ENCODE measurements around the gene EOGT.
A peak's percentile ranks its signal among the peaks of the same experiment; 100 is the strongest.

Gene EOGT

DNA sequence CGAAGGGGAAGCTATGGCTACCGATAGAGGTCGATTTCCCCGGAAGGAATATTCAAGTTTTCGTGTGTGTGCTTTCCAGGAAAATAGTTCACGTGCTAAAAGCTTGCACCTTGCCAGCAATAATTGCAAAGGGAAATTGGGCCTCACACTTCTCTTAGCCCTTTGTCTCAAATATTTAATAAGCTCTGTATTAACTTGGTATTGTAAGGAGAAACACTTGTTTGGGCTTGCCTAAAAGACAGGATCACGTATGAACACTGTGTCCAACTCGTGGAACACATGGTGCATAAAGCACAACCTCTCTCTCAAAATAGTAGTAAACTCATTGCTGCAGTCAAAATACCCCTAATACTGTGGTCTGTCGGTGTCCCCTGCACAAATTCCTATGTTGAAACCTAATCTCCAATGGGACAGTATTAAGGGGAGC lies 39.0 kb upstream of the EOGT start:
- DNase-seq (ENCODE audit: low spot score): peak; percentile 14
- Histone ChIP-seq H3K4me1 (ENCODE audit: control insufficient read depth in 2 of 2, insufficient read depth in 1 of 2, low read depth in 1 of 2, low read length in 2 of 2) (peaks cover 2 to 8% of the 10 kb centered on the region in 2 donors), H2BK120ac (ENCODE audit: low read depth, low read length) (no peak overlapping the region), H3K9me3 (replicated peaks in 1 of 2; ENCODE audit: control insufficient read depth in 2 of 2, insufficient read depth in 1 of 2, low read depth in 1 of 2, low read length in 2 of 2) (no peaks in the 10 kb centered on the region), H3K4ac (ENCODE audit: low read length) (no peak overlapping the region), H3K4me3 (ENCODE audit: low read length in 2 of 2) (peak overlapping the region; percentile 64 to 94), H3K36me3 (replicated peaks in 1 of 2; ENCODE audit: control insufficient read depth in 2 of 2, insufficient read depth in 2 of 2, low read length in 2 of 2) (peaks cover 5 to 68% of the 10 kb centered on the region in 2 donors), H4K8ac (ENCODE audit: low read depth, low read length) (no peak overlapping the region), H3K79me1 (ENCODE audit: low read depth, low read length) (no peaks in the 10 kb centered on the region), H3K23ac (ENCODE audit: low read depth, low read length, poor library complexity) (no peak overlapping the region), H3K4me2 (ENCODE audit: insufficient read depth, low read length, poor library complexity, severe bottlenecking) (peak overlapping the region; percentile 65), H3K9ac (ENCODE audit: low read depth, low read length, poor library complexity) (no peak overlapping the region), H2BK5ac (ENCODE audit: low read length) (no peak overlapping the region), H2BK12ac (ENCODE audit: low read length) (no peak overlapping the region), H2BK15ac (ENCODE audit: low read length) (no peak overlapping the region), H3K18ac (ENCODE audit: low read length) (no peak overlapping the region), H3K14ac (ENCODE audit: low read length) (no peak overlapping the region), H2AK5ac (ENCODE audit: low read depth, low read length) (no peak overlapping the region), H3K27ac (replicated peaks; ENCODE audit: low read length) (peak overlapping the region; percentile 61), H4K91ac (ENCODE audit: low read depth, low read length, poor library complexity) (no peak overlapping the region), H2AFZ (ENCODE audit: low read length) (peak overlapping the region; percentile 72), H3K27me3 (ENCODE audit: control insufficient read depth in 3 of 3, insufficient read depth in 3 of 3, low read depth in 1 of 3, low read length in 3 of 3) (no peaks in the 10 kb centered on the region)
- no CpG with 5 or more reads among the region's 9 CpGs for WGBS, 2 donors (ENCODE audit: extremely low coverage in 2 of 2, insufficient read length in 2 of 2, insufficient replicate concordance in 1 of 2)

DNA sequence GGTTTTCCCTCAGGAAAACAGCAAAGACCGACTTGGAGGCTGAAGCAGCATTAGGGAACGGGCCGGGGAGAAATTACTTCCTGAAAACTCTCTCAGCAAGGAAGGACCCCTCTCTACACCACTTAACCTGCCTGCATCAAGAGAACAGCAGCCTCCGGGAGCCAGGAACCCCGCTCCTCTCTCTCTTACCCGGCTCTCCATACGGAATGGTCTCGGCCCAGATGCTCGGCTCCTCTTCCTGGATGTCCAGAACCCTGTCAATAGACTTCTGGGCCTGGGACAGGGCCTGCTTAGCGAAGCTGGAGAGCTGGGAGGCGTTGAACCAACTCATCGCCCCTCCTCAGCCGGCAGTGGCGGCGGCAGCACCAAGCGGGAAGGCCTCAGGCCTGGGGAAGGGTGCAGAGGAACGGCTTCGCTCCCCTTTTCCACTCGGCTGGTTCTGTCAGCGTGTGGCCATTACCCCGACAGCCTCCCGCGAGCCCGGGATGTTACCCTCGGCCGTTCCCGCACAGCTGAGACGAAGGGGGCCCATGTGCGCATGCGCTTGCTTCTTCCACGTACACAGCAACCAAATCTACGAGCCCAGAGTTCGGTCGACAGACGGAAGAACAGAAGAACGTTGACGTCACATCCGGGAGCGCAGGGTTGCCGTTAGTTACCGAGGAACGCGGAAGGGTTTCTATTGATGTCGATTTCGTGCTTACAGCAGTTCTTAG lies 38.4 kb upstream of the EOGT start, which contains the start of gene TMF1:
TSS of gene TMF1 (minus strand) at position 578 of the 716 bp plus-strand sequence. CDS start at position 331, 247 bp downstream.
- Histone ChIP-seq H3K27me3 (ENCODE audit: control insufficient read depth in 3 of 3, insufficient read depth in 3 of 3, low read depth in 1 of 3, low read length in 3 of 3) (no peaks in the 10 kb centered on the region), H4K8ac (ENCODE audit: low read depth, low read length) (no peak within 1 kb of the TSS), H3K4ac (ENCODE audit: low read length) (no peak within 1 kb of the TSS), H3K27ac (replicated peaks; ENCODE audit: low read length) (peak within 1 kb of the TSS; percentile 61), H3K4me1 (ENCODE audit: control insufficient read depth in 2 of 2, insufficient read depth in 1 of 2, low read depth in 1 of 2, low read length in 2 of 2) (peaks cover 2 to 8% of the 10 kb centered on the region in 2 donors), H2BK15ac (ENCODE audit: low read length) (no peak within 1 kb of the TSS), H3K4me3 (ENCODE audit: low read length in 2 of 2) (peak within 1 kb of the TSS; percentile 64 to 94), H2AFZ (ENCODE audit: low read length) (peak within 1 kb of the TSS; percentile 86), H4K91ac (ENCODE audit: low read depth, low read length, poor library complexity) (no peak within 1 kb of the TSS), H2AK5ac (ENCODE audit: low read depth, low read length) (peak within 1 kb of the TSS; percentile 60), H3K14ac (ENCODE audit: low read length) (no peak within 1 kb of the TSS), H3K9ac (ENCODE audit: low read depth, low read length, poor library complexity) (peak within 1 kb of the TSS; percentile 96), H2BK5ac (ENCODE audit: low read length) (peak within 1 kb of the TSS; percentile 71), H3K23ac (ENCODE audit: low read depth, low read length, poor library complexity) (peak within 1 kb of the TSS; percentile 12), H3K79me1 (ENCODE audit: low read depth, low read length) (no peaks in the 10 kb centered on the region), H2BK12ac (ENCODE audit: low read length) (no peak within 1 kb of the TSS), H3K4me2 (ENCODE audit: insufficient read depth, low read length, poor library complexity, severe bottlenecking) (peak within 1 kb of the TSS; percentile 66), H3K18ac (ENCODE audit: low read length) (peak within 1 kb of the TSS; percentile 93), H3K36me3 (replicated peaks in 1 of 2; ENCODE audit: control insufficient read depth in 2 of 2, insufficient read depth in 2 of 2, low read length in 2 of 2) (peaks cover 5 to 68% of the 10 kb centered on the region in 2 donors), H2BK120ac (ENCODE audit: low read depth, low read length) (no peak within 1 kb of the TSS), H3K9me3 (replicated peaks in 1 of 2; ENCODE audit: control insufficient read depth in 2 of 2, insufficient read depth in 1 of 2, low read depth in 1 of 2, low read length in 2 of 2) (no peaks in the 10 kb centered on the region)
- no CpG with 5 or more reads among the region's 45 CpGs for WGBS, 2 donors (ENCODE audit: extremely low coverage in 2 of 2, insufficient read length in 2 of 2, insufficient replicate concordance in 1 of 2)
- peak; percentile 98 for DNase-seq (ENCODE audit: low spot score)

DNA sequence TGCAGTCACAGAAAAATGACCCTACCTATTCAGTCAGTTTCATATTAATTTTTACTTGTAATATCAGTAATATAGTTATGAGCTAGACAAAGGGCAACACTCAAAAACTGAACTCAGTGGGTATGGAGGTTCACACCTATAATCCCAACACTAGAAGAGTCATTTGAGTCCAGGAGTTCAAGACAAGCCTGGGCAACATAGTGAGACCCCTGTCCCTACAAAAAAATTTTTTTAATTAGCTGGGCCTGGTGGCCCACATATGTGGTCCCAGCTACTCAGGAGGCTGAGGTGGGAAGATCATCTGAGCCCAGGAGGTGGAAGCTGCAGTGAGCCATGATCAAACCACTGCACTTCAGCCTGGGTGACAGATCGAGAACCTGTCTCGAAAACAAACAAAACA lies 35.5 kb upstream of the EOGT start:
- Histone ChIP-seq H3K4ac (ENCODE audit: low read length) (no peak overlapping the region), H3K4me2 (ENCODE audit: insufficient read depth, low read length, poor library complexity, severe bottlenecking) (no peak overlapping the region), H3K4me3 (ENCODE audit: low read length in 2 of 2) (no peak overlapping the region), H3K9ac (ENCODE audit: low read depth, low read length, poor library complexity) (no peak overlapping the region), H2BK120ac (ENCODE audit: low read depth, low read length) (no peak overlapping the region), H2AFZ (ENCODE audit: low read length) (no peak overlapping the region), H2AK5ac (ENCODE audit: low read depth, low read length) (no peak overlapping the region), H3K9me3 (replicated peaks in 1 of 2; ENCODE audit: control insufficient read depth in 2 of 2, insufficient read depth in 1 of 2, low read depth in 1 of 2, low read length in 2 of 2) (no peaks in the 10 kb centered on the region), H3K79me1 (ENCODE audit: low read depth, low read length) (no peaks in the 10 kb centered on the region), H2BK5ac (ENCODE audit: low read length) (no peak overlapping the region), H3K23ac (ENCODE audit: low read depth, low read length, poor library complexity) (no peak overlapping the region), H4K8ac (ENCODE audit: low read depth, low read length) (no peak overlapping the region), H2BK12ac (ENCODE audit: low read length) (no peak overlapping the region), H3K36me3 (replicated peaks in 1 of 2; ENCODE audit: control insufficient read depth in 2 of 2, insufficient read depth in 2 of 2, low read length in 2 of 2) (peaks cover 5 to 66% of the 10 kb centered on the region in 2 donors), H3K4me1 (ENCODE audit: control insufficient read depth in 2 of 2, insufficient read depth in 1 of 2, low read depth in 1 of 2, low read length in 2 of 2) (peaks cover 2 to 8% of the 10 kb centered on the region in 2 donors), H3K14ac (ENCODE audit: low read length) (no peak overlapping the region), H3K18ac (ENCODE audit: low read length) (no peak overlapping the region), H4K91ac (ENCODE audit: low read depth, low read length, poor library complexity) (no peak overlapping the region), H3K27ac (replicated peaks; ENCODE audit: low read length) (no peak overlapping the region), H3K27me3 (ENCODE audit: control insufficient read depth in 3 of 3, insufficient read depth in 3 of 3, low read depth in 1 of 3, low read length in 3 of 3) (no peaks in the 10 kb centered on the region), H2BK15ac (ENCODE audit: low read length) (no peak overlapping the region)
- WGBS, 2 donors (ENCODE audit: extremely low coverage in 2 of 2, insufficient read length in 2 of 2, insufficient replicate concordance in 1 of 2): no CpG with 5 or more reads among the region's 2 CpGs
- DNase-seq (ENCODE audit: low spot score): no peak

DNA sequence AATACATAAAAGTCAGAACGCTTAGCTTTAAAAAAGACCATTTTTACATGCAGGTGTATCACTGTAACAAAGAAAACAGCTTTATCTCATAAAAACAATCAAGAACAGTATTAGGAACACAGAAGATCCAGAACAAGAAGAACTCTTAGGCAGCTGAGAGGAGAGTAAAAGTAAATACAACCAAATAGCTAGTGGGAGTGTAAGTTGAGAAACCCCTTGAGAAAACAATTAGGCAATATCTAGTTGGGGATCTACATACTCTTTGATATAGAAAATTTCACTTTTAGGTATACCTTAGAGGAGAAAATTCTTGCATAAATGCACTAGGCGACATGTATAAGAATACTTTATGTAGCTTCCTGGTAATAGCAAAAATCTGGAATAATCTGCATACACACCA lies 31.1 kb upstream of the EOGT start:
- no peak overlapping the region for H2BK5ac ChIP-seq (ENCODE audit: low read length)
- peaks cover 11 to 95% of the 10 kb centered on the region in 2 donors for H3K36me3 ChIP-seq (replicated peaks in 1 of 2; ENCODE audit: control insufficient read depth in 2 of 2, insufficient read depth in 2 of 2, low read length in 2 of 2)
- H3K18ac ChIP-seq (ENCODE audit: low read length): no peak overlapping the region
- no peaks in the 10 kb centered on the region for H3K27me3 ChIP-seq (ENCODE audit: control insufficient read depth in 3 of 3, insufficient read depth in 3 of 3, low read depth in 1 of 3, low read length in 3 of 3)
- H4K91ac ChIP-seq (ENCODE audit: low read depth, low read length, poor library complexity): no peak overlapping the region
- no peak overlapping the region for H2BK15ac ChIP-seq (ENCODE audit: low read length)
- H4K8ac ChIP-seq (ENCODE audit: low read depth, low read length): no peak overlapping the region
- H3K4me1 ChIP-seq (ENCODE audit: control insufficient read depth in 2 of 2, insufficient read depth in 1 of 2, low read depth in 1 of 2, low read length in 2 of 2): no peaks in the 10 kb centered on the region
- H3K14ac ChIP-seq (ENCODE audit: low read length): no peak overlapping the region
- H3K9ac ChIP-seq (ENCODE audit: low read depth, low read length, poor library complexity): no peak overlapping the region
- H2AFZ ChIP-seq (ENCODE audit: low read length): no peak overlapping the region
- H3K9me3 ChIP-seq (replicated peaks in 1 of 2; ENCODE audit: control insufficient read depth in 2 of 2, insufficient read depth in 1 of 2, low read depth in 1 of 2, low read length in 2 of 2): no peaks in the 10 kb centered on the region
- no peak overlapping the region for H3K4me2 ChIP-seq (ENCODE audit: insufficient read depth, low read length, poor library complexity, severe bottlenecking)
- no peak overlapping the region for H3K27ac ChIP-seq (replicated peaks; ENCODE audit: low read length)
- H2BK12ac ChIP-seq (ENCODE audit: low read length): no peak overlapping the region
- no peak overlapping the region for H3K23ac ChIP-seq (ENCODE audit: low read depth, low read length, poor library complexity)
- no peak overlapping the region for H3K4ac ChIP-seq (ENCODE audit: low read length)
- no CpG with 5 or more reads among the region's 2 CpGs for WGBS, 2 donors (ENCODE audit: extremely low coverage in 2 of 2, insufficient read length in 2 of 2, insufficient replicate concordance in 1 of 2)
- H3K79me1 ChIP-seq (ENCODE audit: low read depth, low read length): no peaks in the 10 kb centered on the region
- no peak overlapping the region for H3K4me3 ChIP-seq (ENCODE audit: low read length in 2 of 2)
- H2BK120ac ChIP-seq (ENCODE audit: low read depth, low read length): no peak overlapping the region
- DNase-seq (ENCODE audit: low spot score): no peak
- no peak overlapping the region for H2AK5ac ChIP-seq (ENCODE audit: low read depth, low read length)
